GM12865 (cell line): ENCODE results near the gene GPC6.
A peak's percentile ranks its signal among the peaks of the same experiment; 100 is the strongest.

Source experiments
- DNase-seq: peaks from one replicate; pipeline ENCODE4 v3.0.0; 2010; ENCODE audit warnings: low read depth
- H3K4me3 ChIP-seq: 2 replicates; pipeline ENCODE4 v1.5.1; 2011; ENCODE audit warnings: mild to moderate bottlenecking, low read depth, low read length, control low read depth
- CTCF ChIP-seq: IDR thresholded peaks from 2 replicates; pipeline ENCODE4 v1.5.1; 2011; ENCODE audit warnings: low read length, control low read depth, low read depth, inconsistent platforms; ENCODE audit not compliant: insufficient read depth; ENCODE audit errors: missing control alignments

GPC6 gene

GRCh38 chr13:93789058-93789457, 562.5 kb downstream of the GPC6 start:
- DNase-seq, result no peak
- no peak for TF ChIP-seq CTCF
- no peak overlapping the region for H3K4me3 ChIP-seq

DNA sequence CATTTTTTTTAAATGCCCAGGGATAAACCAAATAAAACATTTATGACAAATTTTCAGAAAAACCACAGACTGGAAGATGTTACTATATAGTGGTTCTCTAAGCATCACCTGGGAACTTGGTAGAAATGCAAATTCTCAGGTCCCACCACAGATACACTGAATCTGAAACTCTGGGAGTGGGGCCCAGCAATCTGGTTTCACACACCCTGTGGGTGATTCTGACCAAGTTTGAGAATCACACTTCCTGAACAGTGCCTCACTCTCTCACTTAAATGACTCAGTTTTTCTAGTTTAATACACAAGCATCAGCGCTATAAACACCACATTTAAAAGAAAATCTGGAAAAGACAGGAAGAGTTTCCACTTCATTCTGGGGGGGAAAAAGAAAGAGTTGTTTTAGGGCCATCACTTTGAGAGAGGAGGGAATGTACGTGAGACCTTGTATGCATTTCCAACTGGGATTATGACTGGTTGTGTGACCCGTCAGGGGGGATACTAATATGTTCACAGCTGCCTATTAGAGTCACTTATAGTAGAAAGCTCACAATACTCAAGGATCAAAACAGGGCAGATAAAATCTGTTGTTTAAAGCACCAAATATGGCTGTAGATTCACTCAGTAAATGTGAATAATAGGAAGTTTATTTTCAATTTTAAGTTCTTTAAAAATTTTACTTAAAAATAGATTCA, 567.7 kb downstream of the GPC6 start:
- no peak overlapping the region for H3K4me3 ChIP-seq
- TF ChIP-seq CTCF, result no peak
- peak; percentile 74 for DNase-seq

- DNase-seq, result peak; percentile 37
- H3K4me3 ChIP-seq, result no peak overlapping the region
- TF ChIP-seq CTCF, result no peak
These were observed 570.9 kb downstream of the GPC6 start for GRCh38 chr13:93797463-93797862.

DNA sequence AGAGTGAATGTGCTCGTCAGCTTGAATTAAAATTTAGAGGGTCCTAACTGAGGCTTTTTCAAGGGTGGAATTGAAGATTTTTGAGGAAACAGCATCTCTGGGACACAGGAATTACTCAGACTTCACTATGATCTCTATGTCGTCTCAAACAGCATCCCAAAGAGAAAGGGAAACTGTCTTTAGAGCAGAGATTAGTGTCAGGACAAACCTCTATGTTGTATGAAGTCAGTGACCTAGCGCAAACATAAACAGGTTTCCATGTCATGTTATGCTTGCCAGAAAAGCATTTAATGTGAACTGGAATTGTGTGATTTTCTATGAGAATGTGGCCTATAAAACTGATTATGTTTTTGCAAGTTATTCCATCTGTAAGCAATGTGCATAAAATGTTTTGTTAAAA, 573.7 kb downstream of the GPC6 start:
- TF ChIP-seq CTCF, result no peak
- no peak for DNase-seq
- H3K4me3 ChIP-seq, result no peak overlapping the region

DNA sequence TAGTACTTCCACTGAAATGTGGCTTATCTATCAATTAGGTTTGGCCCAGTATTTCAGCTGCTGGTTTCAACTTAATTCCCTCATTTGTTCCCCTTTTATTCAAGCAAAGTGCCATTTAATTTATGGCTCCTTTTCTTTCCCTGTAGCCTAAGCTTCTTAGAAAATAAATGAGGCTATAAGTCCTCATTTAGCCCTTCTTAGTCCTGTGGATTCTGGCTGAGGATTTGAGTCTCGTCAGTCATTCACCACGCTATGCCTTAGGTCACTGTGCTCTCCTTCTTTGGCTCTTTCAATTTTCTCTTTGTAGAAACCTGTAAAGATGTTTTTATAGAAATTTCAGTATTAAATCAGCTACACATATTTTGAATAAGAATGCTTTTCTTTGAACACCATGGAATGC, 579.1 kb downstream of the GPC6 start:
- no peak for TF ChIP-seq CTCF
- no peak for DNase-seq

DNA sequence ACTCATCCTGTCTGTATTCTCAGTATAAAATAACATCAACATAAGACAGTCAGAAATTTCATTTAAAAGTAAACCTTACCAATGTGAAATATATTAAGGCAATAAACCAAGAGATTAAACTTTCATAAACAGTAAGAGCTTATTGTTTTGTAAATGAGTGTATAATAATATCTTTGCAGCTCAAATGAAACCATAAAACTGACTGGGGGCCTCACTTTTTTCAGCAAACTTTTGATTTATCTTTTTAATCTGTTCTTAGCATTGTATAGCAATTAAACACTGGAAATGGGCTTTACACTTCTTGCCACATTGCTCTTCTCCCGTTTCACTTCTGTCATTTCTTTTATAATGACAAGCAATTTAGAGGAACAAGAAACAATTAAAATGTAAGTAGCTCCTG, 580.3 kb downstream of the GPC6 start:
- DNase-seq, result no peak
- no peak overlapping the region for H3K4me3 ChIP-seq
- TF ChIP-seq CTCF, result no peak

More for the DNA sequence above, 579.1 kb downstream of the GPC6 start:
- no peak overlapping the region for H3K4me3 ChIP-seq

DNA sequence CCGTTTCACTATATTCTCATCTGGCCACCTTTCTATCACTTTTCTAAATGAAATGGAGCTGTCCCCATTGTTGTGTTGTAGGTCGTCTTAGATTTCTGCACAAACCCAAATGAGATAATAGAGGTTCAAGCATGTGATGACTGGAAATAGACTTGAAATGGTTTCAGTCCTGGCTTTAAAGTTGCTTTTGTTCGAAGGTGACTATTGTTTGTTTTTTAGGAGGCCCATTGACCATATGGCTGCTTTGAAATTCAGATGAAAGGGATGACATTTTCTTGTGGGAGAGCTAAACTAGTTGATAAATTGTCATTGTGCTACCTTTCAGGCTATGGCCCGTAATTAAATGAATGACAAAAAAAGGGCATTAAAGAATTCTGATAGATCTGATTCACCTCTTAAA, 583.7 kb downstream of the GPC6 start:
- DNase-seq, result no peak
- TF ChIP-seq CTCF, result no peak
- no peak overlapping the region for H3K4me3 ChIP-seq
